DMS53 treated with DMSO at 0.1 percent for 48 hours (cell line): ENCODE measurements around the gene ITFG1.
"Not testable (repeated sequence)": the region's sequence is repeated elsewhere in the genome, so short reads cannot be mapped to it uniquely, and the experiment has no call there.

Experiments used
- DNase-seq: peaks from one replicate; lab custom pipeline; 2025; ENCODE audit not compliant: unreplicated experiment; lab: John Stamatoyannopoulos, UW

The ITFG1 gene

DNA sequence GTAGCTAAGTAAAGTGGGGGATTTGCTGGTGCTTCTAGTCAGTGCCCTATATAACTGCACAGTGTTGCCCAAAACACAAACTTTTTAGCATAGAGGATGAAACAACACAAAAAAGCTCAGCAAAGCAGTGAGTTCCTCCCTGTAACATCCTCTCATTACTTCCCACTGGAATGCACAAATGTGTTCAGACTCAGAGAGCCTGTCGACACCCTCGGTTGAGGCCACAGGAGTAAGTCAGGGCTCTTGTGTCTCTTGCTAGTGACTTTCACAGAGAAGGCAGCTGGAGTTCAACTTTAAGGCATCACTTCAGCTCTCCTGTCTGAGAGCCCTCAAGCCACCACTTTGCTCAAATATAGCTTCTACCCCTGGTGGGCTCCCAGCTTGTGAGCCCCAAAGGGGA, 209.9 kb downstream of the ITFG1 start:
- DNase-seq, result no peak

GRCh38 chr16:47247690-47248089, 213.2 kb downstream of the ITFG1 start:
- no peak for DNase-seq

DNA sequence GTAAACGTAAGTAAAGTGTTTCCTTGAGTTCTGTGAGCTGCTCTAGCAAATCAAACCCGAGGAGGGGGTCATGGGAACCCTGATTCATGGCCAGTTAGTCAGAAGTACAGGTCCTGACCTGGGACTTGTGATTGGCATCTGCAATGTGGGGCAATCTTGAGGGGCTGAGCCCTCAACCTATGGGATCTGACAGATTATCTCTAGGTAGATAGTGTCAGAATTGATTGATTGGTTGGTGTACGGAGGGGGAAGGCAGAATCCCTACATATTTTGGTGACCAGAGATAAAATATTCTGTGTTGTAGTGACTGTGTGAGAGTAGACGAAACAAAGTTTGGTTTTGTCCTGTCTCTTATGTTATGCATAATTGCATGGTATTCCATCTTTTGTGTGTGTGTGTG, 216.7 kb downstream of the ITFG1 start:
- DNase-seq, result no peak

DNA sequence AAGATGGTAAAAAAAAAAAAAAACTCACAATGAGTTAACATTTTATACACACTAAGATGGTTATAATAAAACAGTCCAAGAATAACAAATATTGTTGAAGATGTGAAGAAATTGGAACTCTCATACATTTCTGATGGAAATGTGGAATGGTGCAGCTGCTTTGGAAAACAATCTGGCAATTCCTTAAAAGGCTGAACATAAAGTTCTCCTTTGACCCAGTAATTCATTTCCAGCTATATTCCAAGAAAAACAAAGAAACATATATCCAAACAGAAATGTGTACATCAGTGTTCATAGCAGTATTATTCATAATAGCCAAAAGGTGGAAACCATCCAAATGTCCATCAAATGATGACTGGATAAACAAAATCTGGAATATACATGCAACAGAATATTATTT, 219.8 kb downstream of the ITFG1 start:
- no peak for DNase-seq

DNA sequence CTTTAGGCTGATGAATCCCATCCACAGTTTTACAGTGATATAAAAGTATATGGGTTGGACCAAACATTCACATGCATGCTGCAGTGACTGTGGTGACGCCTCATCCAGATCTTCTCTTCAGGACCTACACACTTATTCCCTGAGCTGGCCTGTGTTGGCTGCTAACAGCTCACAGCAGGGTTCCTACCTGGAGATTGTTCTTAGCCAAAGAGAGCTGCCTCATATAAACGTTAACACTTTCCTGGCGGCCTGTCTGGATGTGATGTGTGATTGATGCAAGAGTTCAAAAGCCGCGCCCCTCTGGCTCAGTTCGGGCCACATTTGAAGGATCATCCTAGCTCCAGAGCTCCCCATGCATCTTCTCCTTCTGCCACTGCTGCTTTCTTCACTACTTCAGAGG, 224.1 kb downstream of the ITFG1 start:
- no peak for DNase-seq

DNA sequence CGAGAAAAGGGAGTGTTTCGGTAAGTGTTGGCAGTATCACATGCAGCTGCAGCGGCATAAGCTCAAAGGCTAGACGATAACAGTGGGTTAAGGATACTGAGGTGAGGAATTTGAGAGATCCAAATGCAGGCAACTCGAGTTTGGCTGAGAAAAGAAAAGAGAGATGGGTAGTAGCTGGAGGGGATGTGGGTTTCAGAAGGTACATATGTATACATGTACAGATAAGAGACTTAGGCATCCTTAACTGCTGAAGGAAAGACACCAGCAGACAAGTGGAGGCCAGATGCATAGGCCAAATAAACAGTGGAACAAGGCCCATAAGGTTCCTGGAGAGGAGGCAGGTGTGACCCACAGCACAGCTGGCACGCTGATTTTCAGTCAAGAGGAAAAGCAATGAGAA, 230.6 kb downstream of the ITFG1 start:
- DNase-seq, result no peak

DNA sequence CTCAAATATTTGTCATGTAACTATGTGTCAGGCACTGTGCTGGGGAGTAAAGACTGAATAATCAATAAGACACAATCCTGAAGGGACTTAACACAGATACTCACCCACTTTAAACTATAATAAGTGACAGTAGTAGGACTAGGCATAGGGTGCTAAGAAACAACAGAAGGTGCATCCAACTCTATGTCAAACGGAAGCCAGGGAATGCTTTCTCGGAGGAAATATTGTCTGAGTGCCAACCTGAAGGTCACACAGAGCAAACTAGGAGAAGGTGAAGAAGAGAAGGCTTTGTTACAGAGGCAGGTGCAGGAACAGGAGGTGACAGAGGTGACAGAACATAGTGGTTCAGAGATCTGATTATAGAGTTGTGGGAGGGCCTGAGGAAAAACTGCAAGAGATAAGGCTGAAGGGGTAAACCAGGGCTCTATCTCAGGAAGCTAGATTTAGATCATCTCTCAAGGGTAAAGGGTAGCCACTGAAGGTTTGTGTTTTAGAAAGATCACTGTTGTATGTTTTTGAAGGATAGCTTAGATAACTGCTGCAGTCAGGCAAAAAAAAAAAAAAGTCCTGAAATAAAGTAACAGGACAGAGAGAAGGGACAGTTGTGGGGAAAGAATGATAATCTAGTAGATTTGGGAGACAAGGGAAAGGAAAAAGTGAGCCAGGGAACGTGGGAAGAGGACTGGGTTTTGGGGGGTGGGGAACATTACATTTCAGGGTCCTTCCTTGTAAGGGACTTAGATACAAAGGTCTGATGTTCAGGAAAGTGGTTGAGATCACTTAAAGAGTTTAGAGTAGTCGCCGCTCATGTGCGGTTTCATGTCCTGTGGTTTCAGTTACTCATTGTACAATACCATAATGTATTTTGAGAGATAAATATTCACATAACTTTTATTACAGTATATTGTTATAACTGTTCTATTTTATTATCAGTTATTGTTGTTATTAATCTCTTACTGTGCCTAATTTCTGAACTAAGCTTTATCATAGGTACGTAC, 231.5 kb downstream of the ITFG1 start:
- no peak for DNase-seq

- DNase-seq, result no peak
Measured at GRCh38 chr16:47228241-47228640, 232.6 kb downstream of the ITFG1 start.

- no peak for DNase-seq
Measured at GRCh38 chr16:47213761-47214440, 247.0 kb downstream of the ITFG1 start.

DNA sequence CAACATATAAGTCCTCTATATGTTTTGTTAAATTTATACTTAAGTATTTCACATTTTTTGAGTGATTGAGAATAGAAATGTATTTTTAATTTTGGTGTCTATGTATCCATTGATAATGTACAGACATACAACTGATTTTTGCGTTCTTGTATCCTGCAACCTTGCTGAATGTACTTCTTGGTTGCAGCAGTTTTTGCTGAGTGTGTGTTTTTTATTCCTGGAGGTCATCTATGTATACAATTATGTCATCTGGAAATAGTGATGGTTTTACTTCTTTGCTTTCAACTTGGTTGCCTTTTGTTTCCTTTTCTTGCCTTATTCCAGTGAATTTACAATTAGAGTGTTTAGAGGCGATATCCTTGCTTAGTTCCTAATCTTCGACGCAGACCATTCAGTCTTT, 249.6 kb downstream of the ITFG1 start:
- DNase-seq, result no peak

DNA sequence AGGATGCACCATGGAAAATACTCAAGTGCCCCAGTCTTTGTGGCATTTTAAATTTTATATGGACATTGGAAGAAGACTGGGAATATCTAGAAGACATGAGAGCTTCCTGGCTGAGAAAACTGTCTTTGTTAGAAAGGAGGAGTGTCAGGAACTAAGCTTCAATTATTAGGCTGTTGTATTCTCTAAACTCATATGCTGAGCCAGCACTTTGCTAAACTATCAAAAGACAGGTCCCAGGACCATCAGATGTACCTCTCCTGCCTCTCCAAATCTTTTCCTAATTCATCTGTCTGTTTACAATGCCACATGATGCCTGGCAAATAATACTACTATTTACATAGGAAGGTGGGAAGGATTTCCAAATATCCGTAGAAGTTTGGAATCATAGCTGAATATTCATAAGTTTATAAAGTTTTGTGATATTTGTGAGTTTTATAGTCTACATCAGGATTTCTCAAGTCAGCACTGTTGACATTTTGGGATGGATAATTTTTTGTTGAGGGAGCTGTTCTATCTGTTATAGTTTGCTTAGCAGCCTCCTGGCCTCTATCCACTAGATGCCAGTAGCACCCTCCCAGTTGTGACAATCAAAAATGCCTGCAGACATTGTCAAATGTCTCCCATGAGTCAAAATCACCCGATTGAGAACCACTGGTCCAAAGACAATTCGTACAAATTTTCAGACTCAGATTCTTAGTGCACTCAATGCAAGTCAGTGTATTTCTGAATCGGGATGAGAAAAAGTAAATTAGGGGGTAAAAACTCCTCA, 255.9 kb downstream of the ITFG1 start:
- no peak for DNase-seq

- peak; percentile 59 for DNase-seq
Measured at GRCh38 chr16:47203433-47203832, 257.4 kb downstream of the ITFG1 start.

- no peak for DNase-seq
Measured at GRCh38 chr16:47198180-47198575, 262.7 kb downstream of the ITFG1 start.

DNA sequence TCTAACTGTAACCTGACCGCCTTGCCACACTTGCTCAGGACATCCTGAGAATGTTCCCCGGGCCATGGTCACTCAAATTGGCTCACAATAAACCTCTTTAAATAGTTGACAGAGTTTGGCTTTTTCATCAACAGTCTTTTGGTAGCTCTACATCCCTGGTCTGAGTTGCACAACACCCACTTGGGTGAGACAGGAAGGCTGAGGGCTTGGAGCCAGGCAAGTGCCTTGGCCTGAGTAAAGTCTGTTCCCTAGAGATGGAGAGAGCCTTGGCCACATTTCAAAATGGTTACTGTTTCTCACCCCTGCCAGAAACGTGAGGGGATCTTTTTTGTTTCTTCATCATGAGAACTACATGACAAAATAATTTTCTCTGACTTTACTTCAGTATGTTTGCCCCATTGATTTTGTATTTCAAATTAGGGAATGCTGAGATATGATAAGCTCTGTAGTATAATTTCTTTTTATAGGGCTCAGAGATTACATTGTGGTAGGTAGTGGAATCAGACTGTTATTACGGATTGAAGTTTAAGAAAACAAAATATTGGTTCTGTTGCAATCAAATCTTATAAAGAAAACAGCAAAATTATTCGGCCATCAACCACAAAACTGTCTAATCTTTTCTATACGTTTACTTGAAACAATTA, 263.2 kb downstream of the ITFG1 start:
- DNase-seq, result no peak

GRCh38 chr16:47196457-47196856, 264.4 kb downstream of the ITFG1 start:
- no peak for DNase-seq

DNA sequence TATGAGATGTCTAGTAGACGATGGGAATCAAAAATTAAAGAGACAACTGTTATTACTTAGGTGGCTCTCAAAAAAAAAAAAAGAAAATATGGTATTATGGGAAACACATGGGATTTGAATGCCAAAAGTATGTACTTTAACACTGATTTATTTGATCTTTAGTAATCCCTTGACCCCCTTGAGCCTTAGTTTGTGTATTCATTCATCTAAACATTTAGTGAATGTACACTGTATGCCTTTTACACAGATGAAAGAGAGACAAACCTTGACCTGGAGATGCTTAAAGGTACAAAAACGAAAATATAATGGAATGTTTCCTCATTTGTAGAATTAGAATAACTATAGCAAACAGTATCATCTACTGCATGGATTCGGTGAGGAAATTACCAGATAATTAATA, 278.5 kb downstream of the ITFG1 start:
- DNase-seq, result no peak

DNA sequence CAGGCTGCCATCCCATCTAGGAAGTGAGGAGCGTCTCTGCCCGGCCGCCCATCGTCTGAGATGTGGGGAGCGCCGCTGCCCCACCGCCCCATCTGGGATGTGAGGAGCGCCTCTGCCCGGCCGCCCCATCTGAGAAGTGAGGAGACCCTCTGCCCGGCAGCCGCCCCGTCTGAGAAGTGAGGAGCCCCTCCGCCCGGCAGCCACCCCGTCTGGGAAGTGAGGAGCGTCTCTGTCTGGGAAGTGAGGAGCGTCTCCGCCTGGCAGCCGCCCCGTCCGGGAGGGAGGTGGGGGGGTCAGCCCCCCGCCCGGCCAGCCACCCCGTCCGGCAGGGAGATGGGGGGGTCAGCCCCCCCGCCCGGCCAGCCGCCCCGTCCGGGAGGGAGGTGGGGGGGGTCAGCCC, 279.8 kb downstream of the ITFG1 start:
- DNase-seq, result not testable (repeated sequence)

DNA sequence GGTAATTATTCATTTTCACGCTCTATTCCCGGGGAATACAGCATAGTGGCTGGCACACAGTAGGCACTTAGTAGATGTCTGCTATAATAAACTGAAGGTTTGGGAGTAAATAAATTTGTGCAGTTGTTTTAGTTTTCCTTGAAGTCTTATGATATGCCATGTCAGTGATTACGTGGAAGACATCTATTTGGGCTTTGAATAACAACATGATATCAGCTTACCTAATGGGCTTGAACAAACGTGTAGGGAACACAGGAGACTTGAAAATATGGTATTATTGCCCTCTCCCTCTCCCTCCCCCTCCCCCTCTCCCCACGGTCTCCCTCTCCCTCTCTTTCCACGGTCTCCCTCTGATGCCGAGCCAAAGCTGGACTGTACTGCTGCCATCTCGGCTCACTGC, 280.8 kb downstream of the ITFG1 start:
- DNase-seq, result no peak

DNA sequence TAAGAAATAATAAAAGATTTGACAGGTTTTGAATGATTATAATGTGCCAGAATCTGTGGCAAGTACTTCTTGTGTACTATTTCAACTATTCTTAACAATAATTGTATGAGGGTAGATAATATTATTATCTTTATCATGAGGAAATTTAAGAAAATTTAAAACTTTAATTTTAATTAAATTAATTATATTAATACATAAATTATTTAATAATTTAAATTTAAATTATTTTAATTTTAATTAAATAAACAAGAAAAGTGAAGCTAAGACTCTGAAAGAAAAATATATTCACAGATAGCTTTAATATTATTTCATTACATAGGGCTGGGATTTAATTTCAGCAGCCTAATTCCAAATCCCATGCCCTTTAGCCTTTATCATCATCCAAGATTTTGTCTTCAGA, 285.7 kb downstream of the ITFG1 start:
- no peak for DNase-seq

DNA sequence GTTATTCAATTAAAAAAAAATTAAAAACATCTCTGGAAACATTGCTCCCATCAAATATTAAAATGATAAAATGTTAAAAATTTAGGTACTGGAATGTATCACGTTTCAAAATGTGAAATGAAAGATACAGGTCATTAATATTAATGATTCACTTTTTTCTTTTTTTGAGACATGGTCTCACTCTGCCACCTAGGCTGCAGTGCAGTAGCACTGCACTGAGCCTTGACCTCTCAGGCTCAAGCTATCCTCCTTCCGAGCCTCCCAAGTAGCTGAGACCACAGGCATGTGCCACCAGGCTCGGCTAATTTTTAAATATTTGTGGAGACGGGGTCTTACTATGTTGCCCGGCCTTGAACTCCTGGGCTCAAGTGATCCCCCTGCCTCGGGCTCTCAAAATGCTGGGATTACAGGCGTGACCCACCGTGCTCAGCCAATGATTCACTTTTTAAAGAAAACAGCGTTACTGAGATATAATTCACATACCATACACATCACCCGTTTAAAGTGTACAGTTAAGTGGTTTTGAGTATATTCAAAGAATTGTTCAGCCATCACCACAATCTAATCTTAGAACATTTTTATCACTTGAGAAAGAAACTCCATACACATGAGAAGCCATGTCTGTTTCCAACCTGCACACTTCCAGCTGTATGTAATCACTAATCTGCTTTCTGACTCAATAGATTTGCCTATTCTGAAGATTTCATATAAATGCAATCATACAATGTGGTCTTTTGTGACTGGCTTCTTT, 298.0 kb downstream of the ITFG1 start:
- DNase-seq, result no peak
